Measurements from ENCODE around the gene FBXO28.
"Not testable (repeated sequence)": the region's sequence is repeated elsewhere in the genome, so short reads cannot be mapped to it uniquely, and the experiment has no call there.

The FBXO28 gene

GRCh38 chr1:224068458-224069072, 45.3 kb upstream of the FBXO28 start:
- Histone ChIP-seq H3K9me3 (no peaks in the 10 kb centered on the region), H3K4me1 (no peaks in the 10 kb centered on the region), H3K36me3 (no peaks in the 10 kb centered on the region), H3K27me3 (peaks cover 36% of the 10 kb centered on the region), H3K4me3 (ENCODE audit: low read depth, low read length) (no peak overlapping the region)
- DNase-seq, result no peak
- no peak for TF ChIP-seq CTCF (IDR thresholded peaks at IDR 0.05; ENCODE audit: low read depth, low read length)

GRCh38 chr1:224069138-224069537, 44.8 kb upstream of the FBXO28 start:
- H3K36me3 ChIP-seq, result no peaks in the 10 kb centered on the region
- no peak overlapping the region for H3K4me3 ChIP-seq (ENCODE audit: low read depth, low read length)
- peaks cover 32% of the 10 kb centered on the region for H3K27me3 ChIP-seq
- no peaks in the 10 kb centered on the region for H3K9me3 ChIP-seq
- DNase-seq, result no peak
- no peak for TF ChIP-seq CTCF (IDR thresholded peaks at IDR 0.05; ENCODE audit: low read depth, low read length)
- no peaks in the 10 kb centered on the region for H3K4me1 ChIP-seq

- Histone ChIP-seq H3K36me3 (no peaks in the 10 kb centered on the region), H3K4me1 (no peaks in the 10 kb centered on the region), H3K9me3 (no peaks in the 10 kb centered on the region), H3K27me3 (peaks cover 34% of the 10 kb centered on the region), H3K4me3 (ENCODE audit: low read depth, low read length) (no peak overlapping the region)
- TF ChIP-seq CTCF (IDR thresholded peaks at IDR 0.05; ENCODE audit: low read depth, low read length), result no peak
- no peak for DNase-seq
Measured at GRCh38 chr1:224070521-224070920, 43.4 kb upstream of the FBXO28 start.

DNA sequence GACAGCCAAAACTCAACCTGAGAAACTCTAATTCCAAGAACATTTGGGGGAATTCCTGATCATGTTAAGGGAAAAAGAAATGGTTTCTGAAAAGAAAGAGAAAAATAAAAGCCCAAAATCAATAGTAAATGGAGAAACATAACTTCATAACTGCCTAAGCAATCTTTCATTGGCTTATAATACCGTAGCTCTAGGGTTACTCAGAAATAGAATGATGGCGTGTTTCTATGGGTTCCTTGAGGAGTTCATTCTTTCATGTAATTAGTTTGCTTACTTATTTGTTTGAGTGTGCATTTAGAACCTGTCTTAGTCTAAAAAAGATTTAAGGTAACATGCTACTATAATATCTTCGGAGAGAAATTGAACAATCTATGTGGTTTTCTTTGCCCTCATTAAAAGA, 37.5 kb upstream of the FBXO28 start:
- H3K4me1 ChIP-seq, result no peaks in the 10 kb centered on the region
- no peak overlapping the region for H3K4me3 ChIP-seq (ENCODE audit: low read depth, low read length)
- no peak for DNase-seq
- no peaks in the 10 kb centered on the region for H3K36me3 ChIP-seq
- H3K9me3 ChIP-seq, result no peaks in the 10 kb centered on the region
- peaks cover 57% of the 10 kb centered on the region for H3K27me3 ChIP-seq
- TF ChIP-seq CTCF (IDR thresholded peaks at IDR 0.05; ENCODE audit: low read depth, low read length), result no peak

- peaks cover 43% of the 10 kb centered on the region for H3K27me3 ChIP-seq
- H3K36me3 ChIP-seq; H3K9me3 ChIP-seq; H3K4me3 ChIP-seq (ENCODE audit: low read depth, low read length); H3K4me1 ChIP-seq; DNase-seq: not testable (repeated sequence)
Measured at GRCh38 chr1:224079644-224080043, 34.3 kb upstream of the FBXO28 start.

- no peak for DNase-seq
- no peak for TF ChIP-seq CTCF (IDR thresholded peaks at IDR 0.05; ENCODE audit: low read depth, low read length)
- Histone ChIP-seq H3K9me3 (no peaks in the 10 kb centered on the region), H3K4me3 (ENCODE audit: low read depth, low read length) (no peak overlapping the region), H3K36me3 (no peaks in the 10 kb centered on the region), H3K27me3 (peaks cover 42% of the 10 kb centered on the region), H3K4me1 (no peaks in the 10 kb centered on the region)
Measured at GRCh38 chr1:224080115-224080774, 33.7 kb upstream of the FBXO28 start.
